HCT116 (cell line): ENCODE measurements around the gene ZNF341. TPM values are rescaled to one million over a fixed set of nuclear protein-coding genes. Genes with fewer than 3 reads are reported as not detected.

Experiments used
- ATAC-seq: fragments of 200-7000 bp; cut with Tn5 transposase; 2 replicates; pipeline ENCODE4 v1.9.1; 2020; ENCODE audit warnings: mild to moderate bottlenecking, moderate library complexity
- BruUV-seq: library from RNA; stranded (reverse); fragments of 400-500 nt; replicated peaks from 2 replicates; lab custom pipeline; 2021; lab: Mats Ljungman, UMichigan
- CTCF ChIA-PET: fragments of 300-600 bp; sonication (Branson Sonifier 250); formaldehyde crosslinking; loops from one replicate; lab custom pipeline; 2021; ENCODE audit warnings: antibody characterized with exemption; lab: Charles Lee
- POLR2A ChIA-PET: fragments of 300-600, 350-600 bp; sonication (Branson Sonifier 250); formaldehyde crosslinking; loops from one replicate; lab custom pipeline; 2021; ENCODE audit warnings: antibody characterized with exemption; lab: Charles Lee
- RAD21 ChIA-PET, 2 experiments: fragments of 300-600 bp; sonication (Branson Sonifier 250); formaldehyde crosslinking; loops; one replicate each; lab custom pipeline; 2023; ENCODE audit warnings: low total read pairs in 2 of 2; ENCODE audit not compliant: uncharacterized antibody in 2 of 2, unreplicated experiment in 2 of 2, low non-redundant PET in 1 of 2; lab: Charles Lee
- DNase-seq: peaks from one replicate; pipeline ENCODE4 v3.0.0-alpha.2; 2010; ENCODE audit warnings: low read depth, low spot score
- H2AFZ ChIP-seq: fragments of 200-600 bp; shearing (Covaris generic), sonication (generic); 2 replicates; pipeline ENCODE4 v1.6.1; 2017; ENCODE audit warnings: low read depth, mixed run types, mixed read lengths, antibody characterized with exemption, low read length; ENCODE audit not compliant: poor library complexity, severe bottlenecking
- H3K27ac ChIP-seq: 2 replicates; pipeline ENCODE4 v1.5.1; 2012; ENCODE audit warnings: low read depth, low read length
- H3K27me3 ChIP-seq: fragments of 200-600 bp; sonication (generic); 2 replicates; pipeline ENCODE4 v1.6.1; 2016; ENCODE audit warnings: mixed run types, low read length, mixed read lengths; ENCODE audit not compliant: insufficient read depth
- H3K36me3 ChIP-seq, 2 experiments: fragments of 200-500 bp in 1 of 2; fragments of 200-600 bp in 1 of 2; sonication (Bioruptor generic) in 1 of 2; sonication (generic) in 1 of 2; 2 replicates each; pipeline versions ENCODE4 v1.5.1 to v1.6.1; 2014 to 2016; ENCODE audit warnings: low read length in 2 of 2, inconsistent platforms in 1 of 2, mixed read lengths in 1 of 2, mixed run types in 1 of 2; ENCODE audit not compliant: insufficient read depth in 2 of 2, control insufficient read depth in 1 of 2
- H3K4me1 ChIP-seq, 2 experiments: fragments of 200-600 bp in 1 of 2; sonication (generic) in 1 of 2; 2 replicates each; pipeline versions ENCODE4 v1.5.1 to v1.6.1; 2012 to 2017; ENCODE audit warnings: low read length in 2 of 2, inconsistent platforms in 1 of 2, mild to moderate bottlenecking in 1 of 2, mixed read lengths in 1 of 2, mixed run types in 1 of 2, moderate library complexity in 1 of 2; ENCODE audit not compliant: insufficient read depth in 2 of 2, control insufficient read depth in 1 of 2
- H3K4me2 ChIP-seq: fragments of 200-600 bp; sonication (generic); 2 replicates; pipeline ENCODE4 v1.6.1; 2017; ENCODE audit warnings: mixed run types, low read length, mixed read lengths
- H3K4me3 ChIP-seq, 2 experiments: fragments of 200-600 bp in 1 of 2; sonication (generic) in 1 of 2; replicated peaks in 1 of 2; 2 replicates each; pipeline ENCODE4 v1.5.1; 2011 to 2016; ENCODE audit warnings: low read length in 2 of 2, control low read depth in 1 of 2, low read depth in 1 of 2, mild to moderate bottlenecking in 1 of 2, mixed read lengths in 1 of 2, mixed run types in 1 of 2
- H3K79me2 ChIP-seq: fragments of 200-600 bp; sonication (generic); 2 replicates; pipeline ENCODE4 v1.6.1; 2017; ENCODE audit warnings: mild to moderate bottlenecking, mixed run types, low read length, moderate library complexity, mixed read lengths; ENCODE audit not compliant: insufficient read depth
- H3K9ac ChIP-seq: fragments of 200-600 bp; sonication (generic); 2 replicates; pipeline ENCODE4 v1.6.1; 2016; ENCODE audit warnings: low read length, mixed read lengths
- H3K9me2 ChIP-seq: fragments of 200-600 bp; sonication (generic), shearing (Covaris generic); 2 replicates; pipeline ENCODE4 v1.6.1; 2017; ENCODE audit warnings: mixed run types, mild to moderate bottlenecking, moderate library complexity; ENCODE audit not compliant: insufficient read depth
- H3K9me3 ChIP-seq, 2 experiments: fragments of 200-500 bp in 1 of 2; fragments of 200-600 bp in 1 of 2; sonication (Bioruptor generic) in 1 of 2; sonication (generic) in 1 of 2; 2 replicates each; pipeline ENCODE4 v1.6.1; 2014 to 2017; ENCODE audit warnings: low read length in 2 of 2, mixed read lengths in 2 of 2, inconsistent platforms in 1 of 2, low read depth in 1 of 2, mild to moderate bottlenecking in 1 of 2, mixed run types in 1 of 2, moderate library complexity in 1 of 2; ENCODE audit not compliant: control insufficient read depth in 1 of 2, insufficient read depth in 1 of 2
- H4K20me1 ChIP-seq: fragments of 200-600 bp; sonication (generic), shearing (Covaris generic); 2 replicates; pipeline ENCODE4 v1.6.1; 2017; ENCODE audit warnings: mixed run types, mild to moderate bottlenecking, moderate library complexity; ENCODE audit not compliant: insufficient read depth
- ATF3 ChIP-seq: IDR thresholded peaks from 2 replicates; pipeline ENCODE4 v1.6.1; 2012
- CBX3 ChIP-seq: IDR thresholded peaks from 2 replicates; pipeline ENCODE4 v1.6.1; 2012; ENCODE audit warnings: low read depth
- CTCF ChIP-seq, 3 experiments: fragments of 200-600 bp in 1 of 3; sonication (generic) in 1 of 3; IDR thresholded peaks in 2 of 3; conservative IDR thresholded peaks in 1 of 3; 2 replicates each; pipeline ENCODE4 v1.5.1; 2012 to 2017; ENCODE audit warnings: low read depth in 2 of 3, low read length in 2 of 3, antibody characterized with exemption in 1 of 3, borderline replicate concordance in 1 of 3, control low read depth in 1 of 3, mild to moderate bottlenecking in 1 of 3, mixed read lengths in 1 of 3, mixed run types in 1 of 3, moderate library complexity in 1 of 3; ENCODE audit not compliant: insufficient read depth in 1 of 3
- EGR1 ChIP-seq: IDR thresholded peaks from 2 replicates; pipeline ENCODE4 v1.6.1; 2012; ENCODE audit warnings: low read depth
- ELF1 ChIP-seq: IDR thresholded peaks from 2 replicates; pipeline ENCODE4 v1.6.1; 2012; ENCODE audit warnings: low read depth, borderline replicate concordance
- EZH2 ChIP-seq: fragments of 200-600 bp; sonication (generic); IDR thresholded peaks from 2 replicates; pipeline ENCODE4 v1.6.1; 2017; ENCODE audit warnings: antibody characterized with exemption, mixed run types
- EZH2phosphoT487 ChIP-seq: fragments of 200-600 bp; IDR thresholded peaks from 2 replicates; pipeline ENCODE4 v1.6.1; 2018; ENCODE audit warnings: antibody characterized with exemption, borderline replicate concordance
- FOSL1 ChIP-seq: IDR thresholded peaks from 2 replicates; pipeline ENCODE4 v1.6.1; 2012; ENCODE audit warnings: low read depth
- JUND ChIP-seq: IDR thresholded peaks from 2 replicates; pipeline ENCODE4 v1.6.1; 2012
- MAX ChIP-seq: IDR thresholded peaks from 2 replicates; pipeline ENCODE4 v1.6.1; 2012
- POLR2A ChIP-seq: IDR thresholded peaks from 2 replicates; pipeline ENCODE4 v1.7.0; 2011; ENCODE audit warnings: borderline replicate concordance; ENCODE audit not compliant: insufficient read depth, insufficient read length; ENCODE audit errors: extremely low read depth
- POLR2AphosphoS5 ChIP-seq: IDR thresholded peaks from 2 replicates; pipeline ENCODE4 v1.6.1; 2011; ENCODE audit warnings: mild to moderate bottlenecking, low read depth, low read length, moderate library complexity
- RAD21 ChIP-seq: IDR thresholded peaks from 2 replicates; pipeline ENCODE4 v1.6.1; 2012; ENCODE audit warnings: low read depth, mild to moderate bottlenecking
- SP1 ChIP-seq: IDR thresholded peaks from 2 replicates; pipeline ENCODE4 v1.6.1; 2012; ENCODE audit warnings: low read depth
- SRF ChIP-seq: IDR thresholded peaks from 2 replicates; pipeline ENCODE4 v1.6.1; 2012; ENCODE audit warnings: low read depth
- TCF7L2 ChIP-seq: IDR thresholded peaks from 2 replicates; pipeline ENCODE4 v1.7.0; 2011; ENCODE audit warnings: borderline replicate concordance, inconsistent platforms; ENCODE audit not compliant: insufficient read depth, insufficient read length; ENCODE audit errors: extremely low read depth
- YY1 ChIP-seq: IDR thresholded peaks from 2 replicates; pipeline ENCODE4 v1.6.1; 2011; ENCODE audit warnings: low read length, low read depth, moderate library complexity, mild to moderate bottlenecking; ENCODE audit not compliant: insufficient replicate concordance; ENCODE audit errors: extremely low read depth
- ZBTB33 ChIP-seq: IDR thresholded peaks from 2 replicates; pipeline ENCODE4 v1.6.1; 2011; ENCODE audit warnings: mild to moderate bottlenecking, low read length, moderate library complexity; ENCODE audit not compliant: insufficient replicate concordance; ENCODE audit errors: extremely low read depth
- ZFX ChIP-seq: fragments of 450-650 bp; IDR thresholded peaks from 2 replicates; pipeline ENCODE4 v1.6.1; 2017
- ZNF274 ChIP-seq: fragments of 200-500 bp; sonication (Bioruptor generic); IDR thresholded peaks from 2 replicates; pipeline ENCODE4 v1.6.1; 2014; ENCODE audit warnings: mild to moderate bottlenecking, low read depth, low read length, inconsistent platforms
- intact Hi-C: fragments of 100-400 bp; cut with micrococcal nuclease; formaldehyde crosslinking; loops from 2 replicates; pipeline ENCODE4 v1.10.0; 2022
- total RNA-seq: library from RNA; stranded (reverse); gene quantifications from one replicate; pipeline ENCODE4 v1.2.1, GENCODE V29; 2021; ENCODE audit not compliant: unreplicated experiment

The ZNF341 gene
- total RNA-seq, 1 experiment from 2014 or later: 4.9 TPM

GRCh38 chr20:33796263-33796906, 64.6 kb downstream of the ZNF341 start:
- no peaks in the 10 kb centered on the region for H3K79me2 ChIP-seq
- H4K20me1 ChIP-seq: no peaks in the 10 kb centered on the region
- intact Hi-C loops: loop anchor here (10.0 kb wide), 1 partner anchor 268 kb away; no protein-coding TSS in a partner anchor
- peak overlapping the region in 1 of 2 experiments; percentile 39; a peak in 3 of 4 replicates for H3K4me3 ChIP-seq
- no peaks in the 10 kb centered on the region for H3K27me3 ChIP-seq
- H2AFZ ChIP-seq: peak overlapping the region; percentile 8
- H3K36me3 ChIP-seq: no peaks in the 10 kb centered on the region
- H3K27ac ChIP-seq: peak overlapping the region; percentile 35
- ChIA-PET POLR2A (no interaction called here), CTCF (interaction anchor here (0.6 kb wide), 1 partner anchor 16 kb away, joined by 3 read pairs; no protein-coding TSS in a partner anchor), RAD21 (no interaction called here)
- peak overlapping the region; percentile 74 for H3K4me2 ChIP-seq
- BruUV-seq: no TSS peak
- ATAC-seq (peak; percentile 73), DNase-seq (peak; percentile 73)
- H3K9me2 ChIP-seq: no peaks in the 10 kb centered on the region
- no peaks in the 10 kb centered on the region for H3K9me3 ChIP-seq
- peak overlapping the region; percentile 16 for H3K9ac ChIP-seq
- peaks cover 39 to 59% of the 10 kb centered on the region in 2 experiments for H3K4me1 ChIP-seq
- TF ChIP-seq ZBTB33 (peak; percentile 7), FOSL1 (0 out of 2 replicates have a peak, but pooled peaks have one; percentile 21), JUND (peak; percentile 58), TCF7L2 (no peak), POLR2A (no peak), EZH2phosphoT487 (no peak), ZNF274 (no peak), SP1 (peak; percentile 91), RAD21 (peak; percentile 23; the same call in 1 of the 2 replicates), POLR2AphosphoS5 (peak; percentile 50; the same call in 1 of the 2 replicates), EZH2 (no peak), CTCF (IDR thresholded peaks at IDR 0.05 in 2 of 3, conservative IDR thresholded peaks at IDR 0.05 in 1 of 3; ENCODE audit: borderline replicate concordance in 1 of 3, insufficient read depth in 1 of 3, low read depth in 2 of 3, low read length in 2 of 3) (no peak), ZFX (no peak), YY1 (no peak), ATF3 (no peak), CBX3 (peak; percentile 91), SRF (no peak), MAX (peak; percentile 93), EGR1 (no peak; the same call in 1 of the 2 replicates), ELF1 (no peak)
